HCT116 (cell line): ENCODE measurements around the gene CLCA4. TPM values are rescaled to one million over a fixed set of nuclear protein-coding genes. Genes with fewer than 3 reads are reported as not detected.

ENCODE experiments used
- ATAC-seq: fragments of 200-7000 bp; cut with Tn5 transposase; 2 replicates; pipeline ENCODE4 v1.9.1; 2020; ENCODE audit warnings: mild to moderate bottlenecking, moderate library complexity
- BruUV-seq: library from RNA; stranded (reverse); fragments of 400-500 nt; replicated peaks from 2 replicates; lab custom pipeline; 2021; lab: Mats Ljungman, UMichigan
- CTCF ChIA-PET: fragments of 300-600 bp; sonication (Branson Sonifier 250); formaldehyde crosslinking; loops from one replicate; lab custom pipeline; 2021; ENCODE audit warnings: antibody characterized with exemption; lab: Charles Lee
- POLR2A ChIA-PET: fragments of 300-600, 350-600 bp; sonication (Branson Sonifier 250); formaldehyde crosslinking; loops from one replicate; lab custom pipeline; 2021; ENCODE audit warnings: antibody characterized with exemption; lab: Charles Lee
- RAD21 ChIA-PET, 2 experiments: fragments of 300-600 bp; sonication (Branson Sonifier 250); formaldehyde crosslinking; loops; one replicate each; lab custom pipeline; 2023; ENCODE audit warnings: low total read pairs in 2 of 2; ENCODE audit not compliant: uncharacterized antibody in 2 of 2, unreplicated experiment in 2 of 2, low non-redundant PET in 1 of 2; lab: Charles Lee
- DNase-seq: peaks from one replicate; pipeline ENCODE4 v3.0.0-alpha.2; 2010; ENCODE audit warnings: low read depth, low spot score
- H2AFZ ChIP-seq: fragments of 200-600 bp; shearing (Covaris generic), sonication (generic); 2 replicates; pipeline ENCODE4 v1.6.1; 2017; ENCODE audit warnings: low read depth, mixed run types, mixed read lengths, antibody characterized with exemption, low read length; ENCODE audit not compliant: poor library complexity, severe bottlenecking
- H3K27ac ChIP-seq: 2 replicates; pipeline ENCODE4 v1.5.1; 2012; ENCODE audit warnings: low read depth, low read length
- H3K27me3 ChIP-seq: fragments of 200-600 bp; sonication (generic); 2 replicates; pipeline ENCODE4 v1.6.1; 2016; ENCODE audit warnings: mixed run types, low read length, mixed read lengths; ENCODE audit not compliant: insufficient read depth
- H3K36me3 ChIP-seq, 2 experiments: fragments of 200-500 bp in 1 of 2; fragments of 200-600 bp in 1 of 2; sonication (Bioruptor generic) in 1 of 2; sonication (generic) in 1 of 2; 2 replicates each; pipeline versions ENCODE4 v1.5.1 to v1.6.1; 2014 to 2016; ENCODE audit warnings: low read length in 2 of 2, inconsistent platforms in 1 of 2, mixed read lengths in 1 of 2, mixed run types in 1 of 2; ENCODE audit not compliant: insufficient read depth in 2 of 2, control insufficient read depth in 1 of 2
- H3K4me1 ChIP-seq, 2 experiments: fragments of 200-600 bp in 1 of 2; sonication (generic) in 1 of 2; 2 replicates each; pipeline versions ENCODE4 v1.5.1 to v1.6.1; 2012 to 2017; ENCODE audit warnings: low read length in 2 of 2, inconsistent platforms in 1 of 2, mild to moderate bottlenecking in 1 of 2, mixed read lengths in 1 of 2, mixed run types in 1 of 2, moderate library complexity in 1 of 2; ENCODE audit not compliant: insufficient read depth in 2 of 2, control insufficient read depth in 1 of 2
- H3K4me2 ChIP-seq: fragments of 200-600 bp; sonication (generic); 2 replicates; pipeline ENCODE4 v1.6.1; 2017; ENCODE audit warnings: mixed run types, low read length, mixed read lengths
- H3K4me3 ChIP-seq, 2 experiments: fragments of 200-600 bp in 1 of 2; sonication (generic) in 1 of 2; replicated peaks in 1 of 2; 2 replicates each; pipeline ENCODE4 v1.5.1; 2011 to 2016; ENCODE audit warnings: low read length in 2 of 2, control low read depth in 1 of 2, low read depth in 1 of 2, mild to moderate bottlenecking in 1 of 2, mixed read lengths in 1 of 2, mixed run types in 1 of 2
- H3K79me2 ChIP-seq: fragments of 200-600 bp; sonication (generic); 2 replicates; pipeline ENCODE4 v1.6.1; 2017; ENCODE audit warnings: mild to moderate bottlenecking, mixed run types, low read length, moderate library complexity, mixed read lengths; ENCODE audit not compliant: insufficient read depth
- H3K9ac ChIP-seq: fragments of 200-600 bp; sonication (generic); 2 replicates; pipeline ENCODE4 v1.6.1; 2016; ENCODE audit warnings: low read length, mixed read lengths
- H3K9me2 ChIP-seq: fragments of 200-600 bp; sonication (generic), shearing (Covaris generic); 2 replicates; pipeline ENCODE4 v1.6.1; 2017; ENCODE audit warnings: mixed run types, mild to moderate bottlenecking, moderate library complexity; ENCODE audit not compliant: insufficient read depth
- H3K9me3 ChIP-seq, 2 experiments: fragments of 200-500 bp in 1 of 2; fragments of 200-600 bp in 1 of 2; sonication (Bioruptor generic) in 1 of 2; sonication (generic) in 1 of 2; 2 replicates each; pipeline ENCODE4 v1.6.1; 2014 to 2017; ENCODE audit warnings: low read length in 2 of 2, mixed read lengths in 2 of 2, inconsistent platforms in 1 of 2, low read depth in 1 of 2, mild to moderate bottlenecking in 1 of 2, mixed run types in 1 of 2, moderate library complexity in 1 of 2; ENCODE audit not compliant: control insufficient read depth in 1 of 2, insufficient read depth in 1 of 2
- H4K20me1 ChIP-seq: fragments of 200-600 bp; sonication (generic), shearing (Covaris generic); 2 replicates; pipeline ENCODE4 v1.6.1; 2017; ENCODE audit warnings: mixed run types, mild to moderate bottlenecking, moderate library complexity; ENCODE audit not compliant: insufficient read depth
- CBX3 ChIP-seq: IDR thresholded peaks from 2 replicates; pipeline ENCODE4 v1.6.1; 2012; ENCODE audit warnings: low read depth
- RAD21 ChIP-seq: IDR thresholded peaks from 2 replicates; pipeline ENCODE4 v1.6.1; 2012; ENCODE audit warnings: low read depth, mild to moderate bottlenecking
- SP1 ChIP-seq: IDR thresholded peaks from 2 replicates; pipeline ENCODE4 v1.6.1; 2012; ENCODE audit warnings: low read depth
- intact Hi-C: fragments of 100-400 bp; cut with micrococcal nuclease; formaldehyde crosslinking; loops from 2 replicates; pipeline ENCODE4 v1.10.0; 2022
- total RNA-seq: library from RNA; stranded (reverse); gene quantifications from one replicate; pipeline ENCODE4 v1.2.1, GENCODE V29; 2021; ENCODE audit not compliant: unreplicated experiment

The CLCA4 gene
- total RNA-seq, 1 experiment from 2014 or later = not detected

DNA sequence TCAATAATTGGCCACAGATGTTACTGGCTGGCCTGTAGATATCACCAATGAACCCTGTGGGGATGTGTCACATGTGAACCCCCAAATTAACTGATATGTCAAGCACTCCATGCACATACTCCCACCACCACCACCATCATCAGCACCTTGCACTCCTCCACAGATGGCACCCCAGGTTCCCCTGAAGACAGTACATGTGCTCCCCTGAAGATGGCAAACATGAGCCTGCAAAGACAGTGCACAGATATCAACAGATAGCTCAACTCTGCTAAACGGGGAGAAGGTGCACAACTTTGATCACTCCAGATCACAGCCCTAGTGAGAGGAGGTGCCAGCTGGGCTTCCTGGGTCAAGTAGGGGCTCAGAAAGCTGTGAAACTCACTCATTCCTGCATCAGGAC is 74.4 kb downstream of the CLCA4 start:
- H3K9ac ChIP-seq = no peak overlapping the region
- H3K4me2 ChIP-seq = no peak overlapping the region
- no peak for DNase-seq
- CTCF ChIA-PET = no interaction called here
- no peaks in the 10 kb centered on the region for H3K27me3 ChIP-seq
- no peak overlapping the region for H3K27ac ChIP-seq
- POLR2A ChIA-PET = no interaction called here
- H3K9me3 ChIP-seq = no peaks in the 10 kb centered on the region
- intact Hi-C loops = no loop called here
- H2AFZ ChIP-seq = no peak overlapping the region
- no peaks in the 10 kb centered on the region for H3K36me3 ChIP-seq
- no peaks in the 10 kb centered on the region for H3K9me2 ChIP-seq
- H4K20me1 ChIP-seq = no peaks in the 10 kb centered on the region
- no peak overlapping the region for H3K4me3 ChIP-seq
- H3K79me2 ChIP-seq = no peaks in the 10 kb centered on the region
- BruUV-seq = no TSS peak
- TF ChIP-seq RAD21 (0 out of 2 replicates have a peak, but pooled peaks have one; percentile 3), CBX3 (no peak), SP1 (no peak)
- TF ChIP-seq, all 23 proteins: peak for 1
- RAD21 ChIA-PET = no interaction called here
- H3K4me1 ChIP-seq = no peaks in the 10 kb centered on the region
- peak; percentile 36; the same call in 1 of the 2 replicates for ATAC-seq

Other genes with a start within 250 kb of the CLCA4 start
- 33.7 TPM for gene ODF2L, start 150.8 kb upstream of the CLCA4 start, total RNA-seq
- not detected for gene CLCA2, start 122.9 kb upstream of the CLCA4 start, total RNA-seq
- gene CLCA1, start 78.2 kb upstream of the CLCA4 start, total RNA-seq = 0.12 TPM
- gene SH3GLB1, start 157.5 kb downstream of the CLCA4 start, total RNA-seq = 42.4 TPM